ENCODE measurements around the gene OS9.
"Not testable (repeated sequence)": the region's sequence is repeated elsewhere in the genome, so short reads cannot be mapped to it uniquely, and the experiment has no call there.

OS9 gene

GRCh38 chr12:57693659-57694458 is at the start of gene OS9:
TSS of gene OS9 (plus strand) at chr12:57694132. CDS start at chr12:57694162, 30 bp downstream.
- in situ Hi-C loops (cut with MboI; ENCODE audit: low sequenced_read_pairs) = no loop called here

DNA sequence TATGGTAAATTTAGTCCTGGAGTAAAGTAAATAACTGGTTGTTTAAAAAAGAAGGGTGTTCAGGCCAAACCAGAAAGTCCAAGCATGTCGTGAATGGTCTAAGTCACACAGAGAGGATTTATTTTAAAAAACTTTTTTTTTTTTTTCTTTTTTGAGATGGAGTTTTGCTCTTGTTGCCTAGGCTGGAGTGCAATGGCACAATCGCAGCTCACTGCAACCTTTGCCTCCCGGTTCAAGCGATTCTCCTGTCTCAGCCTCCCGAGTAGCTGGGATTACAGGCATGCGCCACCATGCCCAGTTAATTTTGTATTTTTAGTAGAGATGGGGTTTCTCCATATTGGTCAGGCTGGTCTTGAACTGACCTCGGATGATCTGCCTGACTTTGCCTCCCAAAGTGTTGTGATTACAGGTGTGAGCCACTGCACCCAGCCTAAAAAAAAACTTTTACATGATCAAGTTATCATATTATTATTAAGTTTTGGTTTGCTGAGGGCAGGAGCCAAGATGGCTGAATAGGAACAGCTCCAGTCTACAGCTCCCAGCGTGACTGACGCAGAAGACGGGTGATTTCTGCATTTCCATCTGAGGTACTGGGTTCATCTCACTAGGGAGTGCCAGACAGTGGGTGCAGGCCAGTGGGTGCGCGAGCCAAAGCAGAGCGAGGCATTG is 47.8 kb upstream of the OS9 start:
- in situ Hi-C loops (cut with MboI; ENCODE audit: low sequenced_read_pairs) = not testable (repeated sequence)

- in situ Hi-C loops (cut with MboI; ENCODE audit: low sequenced_read_pairs) = not testable (repeated sequence)
Observed at GRCh38 chr12:57646659-57647049, 47.3 kb upstream of the OS9 start.

GRCh38 chr12:57654042-57654441 is 39.9 kb upstream of the OS9 start:
- in situ Hi-C loops (cut with MboI; ENCODE audit: low sequenced_read_pairs) = no loop called here

GRCh38 chr12:57655541-57656240 is 38.2 kb upstream of the OS9 start:
- in situ Hi-C loops (cut with MboI; ENCODE audit: low sequenced_read_pairs) = no loop called here

GRCh38 chr12:57656408-57656807 is 37.5 kb upstream of the OS9 start:
- in situ Hi-C loops (cut with MboI; ENCODE audit: low sequenced_read_pairs) = not testable (repeated sequence)

- in situ Hi-C loops (cut with MboI; ENCODE audit: low sequenced_read_pairs) = no loop called here
Observed at GRCh38 chr12:57657744-57658143, 36.2 kb upstream of the OS9 start.

- in situ Hi-C loops (cut with MboI; ENCODE audit: low sequenced_read_pairs) = no loop called here
Observed at GRCh38 chr12:57658890-57659289, 35.0 kb upstream of the OS9 start.

- in situ Hi-C loops (cut with MboI; ENCODE audit: low sequenced_read_pairs) = no loop called here
Observed at GRCh38 chr12:57661376-57661775, 32.6 kb upstream of the OS9 start.

- in situ Hi-C loops (cut with MboI; ENCODE audit: low sequenced_read_pairs) = not testable (repeated sequence)
Observed at GRCh38 chr12:57665066-57665820, 28.7 kb upstream of the OS9 start.

DNA sequence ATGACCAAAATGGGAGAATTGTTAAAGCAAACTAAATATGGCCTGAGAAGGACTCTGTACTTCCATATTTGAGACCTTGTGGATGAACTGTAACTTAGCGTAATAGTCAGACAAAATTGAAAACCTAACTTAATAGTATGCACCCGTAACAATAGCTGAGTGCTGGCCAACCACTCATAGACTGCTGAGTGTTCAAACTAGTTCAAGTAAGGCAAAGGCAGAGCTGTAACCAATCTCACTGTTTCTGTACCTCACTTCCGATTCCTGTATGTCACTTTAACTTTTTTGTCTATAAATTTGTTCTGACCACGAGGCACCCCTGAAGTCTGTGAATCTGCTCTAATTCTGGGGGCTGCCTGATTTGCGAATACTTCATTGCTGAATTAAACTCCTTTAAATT is 27.0 kb upstream of the OS9 start:
- in situ Hi-C loops (cut with MboI; ENCODE audit: low sequenced_read_pairs) = no loop called here

DNA sequence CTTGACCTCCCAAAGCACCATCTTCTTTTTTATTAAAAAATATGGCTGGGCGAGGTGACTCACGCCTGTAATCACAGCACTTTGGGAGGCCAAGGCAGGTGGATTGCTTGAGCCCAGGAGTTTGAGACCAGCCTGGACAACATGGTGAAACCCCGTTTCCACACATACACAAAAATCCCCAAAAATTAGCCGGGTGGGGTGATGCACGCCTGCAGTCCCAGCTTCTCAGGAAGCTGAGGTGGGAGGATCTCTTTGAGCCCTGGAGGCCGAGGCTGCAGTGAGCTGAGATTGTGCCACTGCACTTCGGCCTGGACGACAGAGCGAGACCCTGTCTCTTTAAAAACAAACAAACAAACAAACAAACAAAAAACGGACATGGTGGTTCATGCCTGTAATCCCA is 24.2 kb upstream of the OS9 start:
- in situ Hi-C loops (cut with MboI; ENCODE audit: low sequenced_read_pairs) = not testable (repeated sequence)

DNA sequence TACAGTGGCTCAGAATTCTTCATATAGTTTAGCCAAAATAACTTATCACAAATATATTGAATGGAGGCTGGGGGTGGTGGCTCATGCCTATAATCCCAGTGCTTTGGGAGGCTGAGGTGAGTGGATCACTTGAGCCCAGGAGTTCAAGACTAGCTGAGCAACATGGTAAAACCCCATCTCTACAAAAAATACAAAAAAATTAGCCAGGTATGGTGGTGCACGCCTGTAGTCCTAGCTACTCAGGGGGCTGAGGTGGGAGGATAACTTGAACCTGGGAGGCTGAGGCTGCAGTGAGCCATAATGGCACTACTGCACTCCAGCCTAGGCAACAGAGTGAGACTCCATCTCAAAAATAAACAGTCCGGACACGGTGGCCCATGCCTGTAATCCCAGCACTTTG is 22.1 kb upstream of the OS9 start:
- in situ Hi-C loops (cut with MboI; ENCODE audit: low sequenced_read_pairs) = not testable (repeated sequence)

DNA sequence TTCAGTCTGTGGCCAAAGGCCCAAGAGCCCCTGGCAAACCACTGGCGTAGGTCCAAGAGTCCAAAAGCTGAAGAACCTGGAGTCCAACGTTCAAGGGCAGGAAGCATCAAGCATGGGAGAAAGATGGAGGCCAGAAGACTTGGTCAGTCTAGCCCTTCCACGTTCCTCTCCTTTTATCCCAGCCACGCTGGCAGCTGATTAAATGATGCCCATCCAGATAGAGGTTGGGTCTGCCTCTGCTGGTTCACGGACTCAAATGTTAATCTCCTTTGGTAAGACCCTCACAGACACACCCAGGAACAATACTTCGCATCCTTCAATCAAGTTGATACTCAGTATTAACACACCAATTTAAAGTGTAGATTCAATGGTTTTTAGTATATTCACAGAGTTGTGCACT is 21.1 kb upstream of the OS9 start:
- in situ Hi-C loops (cut with MboI; ENCODE audit: low sequenced_read_pairs) = no loop called here

DNA sequence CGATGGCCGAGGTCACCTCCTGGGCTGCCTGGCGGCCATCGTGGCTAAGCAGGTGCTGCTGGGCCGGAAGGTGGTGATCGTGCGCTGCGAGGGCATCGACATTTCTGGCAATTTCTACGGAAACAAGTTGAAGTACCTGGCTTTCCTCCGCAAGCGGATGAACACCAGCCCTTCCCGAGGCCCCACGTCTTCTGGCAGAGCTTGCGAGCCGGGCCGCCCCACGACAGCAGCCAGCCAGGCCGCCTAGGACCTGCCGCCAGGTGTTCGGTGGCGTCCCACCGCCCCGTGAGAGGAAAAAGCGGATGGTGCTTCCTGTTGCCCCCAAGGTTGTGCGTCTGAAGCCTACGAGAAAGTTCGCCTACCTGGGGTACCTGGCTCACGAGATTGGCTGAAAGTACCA is 19.2 kb upstream of the OS9 start:
- in situ Hi-C loops (cut with MboI; ENCODE audit: low sequenced_read_pairs) = no loop called here

- in situ Hi-C loops (cut with MboI; ENCODE audit: low sequenced_read_pairs) = not testable (repeated sequence)
Observed at GRCh38 chr12:57677947-57678346, 16.0 kb upstream of the OS9 start.

GRCh38 chr12:57679697-57680096 is 14.2 kb upstream of the OS9 start:
- in situ Hi-C loops (cut with MboI; ENCODE audit: low sequenced_read_pairs) = no loop called here

- in situ Hi-C loops (cut with MboI; ENCODE audit: low sequenced_read_pairs) = no loop called here
Observed at GRCh38 chr12:57687862-57688261, 6.1 kb upstream of the OS9 start.

DNA sequence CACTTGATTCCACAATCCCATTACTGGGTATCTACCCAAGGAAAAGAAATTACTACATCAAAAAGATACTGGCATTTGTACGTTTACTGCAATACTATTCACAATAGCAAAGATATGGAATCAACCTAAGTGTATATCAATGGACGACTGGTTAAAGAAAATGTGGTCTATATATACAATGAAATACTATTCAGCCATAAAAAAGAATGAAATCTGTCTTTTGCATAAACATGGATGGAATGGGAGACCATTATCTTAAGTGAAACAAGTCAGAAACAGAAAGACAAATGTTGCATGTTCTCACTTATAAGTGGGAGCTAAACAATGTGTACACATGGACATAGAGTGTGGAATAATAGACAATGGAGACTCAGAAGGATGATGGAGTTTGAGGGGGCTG is 5.0 kb upstream of the OS9 start:
- in situ Hi-C loops (cut with MboI; ENCODE audit: low sequenced_read_pairs) = no loop called here

- in situ Hi-C loops (cut with MboI; ENCODE audit: low sequenced_read_pairs) = no loop called here
Observed at GRCh38 chr12:57692500-57692899, 1.4 kb upstream of the OS9 start.

- in situ Hi-C loops (cut with MboI; ENCODE audit: low sequenced_read_pairs) = no loop called here
Observed at GRCh38 chr12:57693317-57693658, 644 bp upstream of the OS9 start.
